GM18870 (cell line): ENCODE results near the gene RPS4Y2.

ENCODE experiments used
- ATAC-seq: cut with Tn5 transposase; IDR thresholded peaks from one replicate; pipeline ENCODE4 v1.9.1; 2021; ENCODE audit warnings: moderate library complexity; ENCODE audit not compliant: unreplicated experiment

RPS4Y2 gene

DNA sequence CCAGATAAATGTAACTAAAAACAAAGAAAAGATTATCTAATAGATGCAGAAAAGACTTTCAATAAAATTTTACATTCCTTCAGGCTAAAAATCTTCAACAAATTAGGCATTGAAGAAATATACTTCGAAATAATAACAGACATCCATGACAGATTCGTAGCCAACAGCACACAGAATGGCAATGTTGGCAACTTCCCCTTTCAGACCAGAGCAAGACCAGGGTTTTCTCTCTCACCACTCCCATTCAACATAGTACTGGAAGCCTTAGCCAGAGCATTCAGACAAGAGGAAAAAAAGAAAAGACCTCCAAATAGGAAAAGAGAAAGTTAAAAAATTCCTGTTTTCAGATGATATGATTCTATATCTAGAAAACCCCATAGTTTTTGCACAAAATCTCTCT is 61.2 kb downstream of the RPS4Y2 start:
- ATAC-seq, result no peak
